Non-pigmented ciliary epithelial cell (primary cell): ENCODE data around the gene SMIM38.
"Not testable (repeated sequence)": the region's sequence is repeated elsewhere in the genome, so short reads cannot be mapped to it uniquely, and the experiment has no call there.

Experiments
- DNase-seq: peaks from one replicate; pipeline ENCODE4 v3.0.0-alpha.2; 2010; ENCODE audit warnings: low read depth

SMIM38 gene

GRCh38 chr11:69140161-69140560 is 15.6 kb upstream of the SMIM38 start:
- not testable (repeated sequence) for DNase-seq

- no peak for DNase-seq
Observed at GRCh38 chr11:69140635-69141034, 15.1 kb upstream of the SMIM38 start.

- no peak for DNase-seq
Observed at GRCh38 chr11:69141742-69142141, 14.0 kb upstream of the SMIM38 start.

GRCh38 chr11:69142895-69143294 is 12.8 kb upstream of the SMIM38 start:
- no peak for DNase-seq

GRCh38 chr11:69144316-69145049 is 11.3 kb upstream of the SMIM38 start:
- no peak for DNase-seq

- DNase-seq = no peak
Observed at GRCh38 chr11:69145050-69145380, 10.7 kb upstream of the SMIM38 start.

- DNase-seq = no peak
Observed at GRCh38 chr11:69148377-69148762, 7.4 kb upstream of the SMIM38 start.

GRCh38 chr11:69148806-69149205 is 6.9 kb upstream of the SMIM38 start:
- DNase-seq = no peak

- not testable (repeated sequence) for DNase-seq
Observed at GRCh38 chr11:69149338-69150045, 6.2 kb upstream of the SMIM38 start.

GRCh38 chr11:69150175-69150574 is 5.6 kb upstream of the SMIM38 start:
- DNase-seq = no peak

- no peak for DNase-seq
Observed at GRCh38 chr11:69151836-69152235, 3.9 kb upstream of the SMIM38 start.

- no peak for DNase-seq
Observed at GRCh38 chr11:69152733-69153421, 2.9 kb upstream of the SMIM38 start.

- no peak for DNase-seq
Observed at GRCh38 chr11:69153661-69154060, 2.1 kb upstream of the SMIM38 start.

GRCh38 chr11:69154211-69154913 is 1.4 kb upstream of the SMIM38 start:
- DNase-seq = no peak

- DNase-seq = no peak
Observed at GRCh38 chr11:69154938-69155301, 815 bp upstream of the SMIM38 start.

- DNase-seq = no peak
Observed at GRCh38 chr11:69156235-69156639, 502 bp downstream of the SMIM38 start.

- DNase-seq = no peak
Observed at GRCh38 chr11:69156673-69157155, 979 bp downstream of the SMIM38 start.

GRCh38 chr11:69157156-69157821 is 1.6 kb downstream of the SMIM38 start:
- DNase-seq = no peak

GRCh38 chr11:69157822-69158231 is 2.1 kb downstream of the SMIM38 start:
- no peak for DNase-seq

- no peak for DNase-seq
Observed at GRCh38 chr11:69158301-69159149, 2.8 kb downstream of the SMIM38 start.
